H1 (cell line): ENCODE results near the gene ROR1. TPM values are rescaled to one million over a fixed set of nuclear protein-coding genes. Genes with fewer than 3 reads are reported as not detected.

ENCODE experiments used
- CTCF ChIA-PET: fragments of 300-600 bp; sonication (Branson Sonifier 250); formaldehyde crosslinking; loops from one replicate; lab custom pipeline; 2021; ENCODE audit not compliant: partially characterized antibody; lab: Charles Lee
- POLR2A ChIA-PET: fragments of 300-600 bp; sonication (Branson Sonifier 250); formaldehyde crosslinking; loops from one replicate; lab custom pipeline; 2021; ENCODE audit warnings: inconsistent platforms; ENCODE audit not compliant: partially characterized antibody; lab: Charles Lee
- DNase-seq, 2 experiments: peaks; one replicate each; pipeline versions ENCODE4 v3.0.0 to v3.0.0-alpha.2; 2010 to 2022; ENCODE audit warnings: low spot score in 2 of 2, low read depth in 1 of 2, mixed read lengths in 1 of 2
- FAIRE-seq: peaks from 2 replicates; lab custom pipeline; 2011; peaks lifted over from hg19 to GRCh38; lab: Jason Lieb, UNC
- H2AFZ ChIP-seq: 2 replicates; pipeline ENCODE4 v1.8.1; 2012; ENCODE audit warnings: low read length, inconsistent platforms
- H2AK5ac ChIP-seq: 2 replicates; pipeline ENCODE4 v1.6.1; 2013; ENCODE audit warnings: low read depth, low read length
- H2BK120ac ChIP-seq: replicated peaks from 2 replicates; pipeline ENCODE3; 2013; ENCODE audit warnings: low read depth, low read length, inconsistent platforms
- H2BK12ac ChIP-seq: 2 replicates; pipeline ENCODE4 v1.6.1; 2013; ENCODE audit warnings: low read depth, low read length
- H2BK15ac ChIP-seq: 2 replicates; pipeline ENCODE4 v1.6.1; 2013; ENCODE audit warnings: low read length
- H2BK20ac ChIP-seq: 2 replicates; pipeline ENCODE4 v1.6.1; 2013; ENCODE audit warnings: low read length
- H2BK5ac ChIP-seq: 2 replicates; pipeline ENCODE4 v1.6.1; 2013; ENCODE audit warnings: low read depth, low read length
- H3K14ac ChIP-seq: 2 replicates; pipeline ENCODE4 v1.6.1; 2013; ENCODE audit warnings: inconsistent platforms; ENCODE audit not compliant: insufficient read length
- H3K18ac ChIP-seq: 2 replicates; pipeline ENCODE4 v1.6.1; 2013; ENCODE audit warnings: low read length; ENCODE audit errors: extremely low read depth
- H3K23ac ChIP-seq: 2 replicates; pipeline ENCODE4 v1.6.1; 2013; ENCODE audit warnings: inconsistent platforms; ENCODE audit not compliant: insufficient read length
- H3K23me2 ChIP-seq: 2 replicates; pipeline ENCODE4 v1.6.1; 2013; ENCODE audit warnings: low read depth, low read length
- H3K27ac ChIP-seq: 2 replicates; pipeline ENCODE4 v1.6.1; 2011; ENCODE audit warnings: low read depth, low read length, inconsistent platforms
- H3K27me3 ChIP-seq, 4 experiments: replicated peaks in 1 of 4; 1 replicate in 1 of 4; 2 replicates in 3 of 4; pipeline versions ENCODE4 v1.6.1 to v1.8.1; 2011 to 2013; ENCODE audit warnings: low read length in 3 of 4, mild to moderate bottlenecking in 3 of 4, inconsistent platforms in 2 of 4, mixed read lengths in 2 of 4, moderate library complexity in 1 of 4; ENCODE audit not compliant: control insufficient read depth in 3 of 4, insufficient read depth in 3 of 4; ENCODE audit errors: extremely low read depth in 1 of 4
- H3K36me3 ChIP-seq, 4 experiments: 2 replicates each; pipeline versions ENCODE4 v1.6.1 to v1.8.1; 2011 to 2013; ENCODE audit warnings: mild to moderate bottlenecking in 4 of 4, low read length in 3 of 4, moderate library complexity in 2 of 4, control low read depth in 1 of 4, inconsistent platforms in 1 of 4; ENCODE audit not compliant: insufficient read depth in 4 of 4, control insufficient read depth in 2 of 4
- H3K4ac ChIP-seq: replicated peaks from 2 replicates; pipeline ENCODE3; 2013; ENCODE audit warnings: low read length, low read depth, mixed read lengths, inconsistent platforms; ENCODE audit not compliant: insufficient read length
- H3K4me1 ChIP-seq, 4 experiments: replicated peaks in 1 of 4; 1 replicate in 1 of 4; 2 replicates in 3 of 4; pipeline versions ENCODE4 v1.6.1 to v1.8.1; 2011 to 2013; ENCODE audit warnings: low read length in 3 of 4, inconsistent platforms in 2 of 4, mixed read lengths in 1 of 4; ENCODE audit not compliant: insufficient read depth in 4 of 4, control insufficient read depth in 3 of 4
- H3K4me2 ChIP-seq, 2 experiments: 2 replicates each; pipeline versions ENCODE4 v1.6.1 to v1.8.1; 2011 to 2013; ENCODE audit warnings: low read depth in 2 of 2, low read length in 2 of 2, control low read depth in 1 of 2, inconsistent platforms in 1 of 2, mild to moderate bottlenecking in 1 of 2; ENCODE audit not compliant: insufficient read depth in 1 of 2
- H3K4me3 ChIP-seq, 4 experiments: fragments of 200-600, 300-600 bp in 1 of 4; sonication (generic), shearing (Covaris generic), sonication (Bioruptor Twin) in 1 of 4; 2 replicates each; pipeline versions ENCODE4 v1.5.1 to v1.8.1; 2011 to 2016; ENCODE audit warnings: low read length in 4 of 4, low read depth in 3 of 4, control low read depth in 2 of 4, inconsistent platforms in 2 of 4, mild to moderate bottlenecking in 2 of 4, mixed read lengths in 1 of 4, moderate library complexity in 1 of 4; ENCODE audit not compliant: insufficient read depth in 2 of 4; ENCODE audit errors: extremely low read depth in 1 of 4
- H3K56ac ChIP-seq: replicated peaks from 2 replicates; pipeline ENCODE3; 2013; ENCODE audit warnings: low read depth, mild to moderate bottlenecking, mixed read lengths, low read length, inconsistent platforms; ENCODE audit not compliant: insufficient read length
- H3K79me1 ChIP-seq: 2 replicates; pipeline ENCODE4 v1.6.1; 2013; ENCODE audit warnings: low read depth, low read length, control low read depth
- H3K79me2 ChIP-seq, 2 experiments: 2 replicates each; pipeline versions ENCODE4 v1.6.1 to v1.8.1; 2012 to 2013; ENCODE audit warnings: low read length in 2 of 2, mild to moderate bottlenecking in 2 of 2, inconsistent platforms in 1 of 2; ENCODE audit not compliant: insufficient read depth in 2 of 2, control insufficient read depth in 1 of 2
- H3K9ac ChIP-seq, 4 experiments: replicated peaks in 1 of 4; 1 replicate in 1 of 4; 2 replicates in 3 of 4; pipeline versions ENCODE4 v1.6.1 to v1.8.1; 2011 to 2013; ENCODE audit warnings: low read depth in 3 of 4, low read length in 3 of 4, control low read depth in 2 of 4, mild to moderate bottlenecking in 2 of 4, moderate library complexity in 2 of 4, inconsistent platforms in 1 of 4; ENCODE audit errors: extremely low read depth in 1 of 4
- H3K9me3 ChIP-seq, 2 experiments: 2 replicates each; pipeline versions ENCODE4 v1.6.1 to v1.8.1; 2012 to 2013; ENCODE audit warnings: mild to moderate bottlenecking in 2 of 2, moderate library complexity in 2 of 2, control low read depth in 1 of 2, inconsistent platforms in 1 of 2, low read depth in 1 of 2, low read length in 1 of 2, mixed read lengths in 1 of 2; ENCODE audit not compliant: insufficient read depth in 2 of 2
- H4K20me1 ChIP-seq, 2 experiments: replicated peaks in 1 of 2; 2 replicates each; pipeline versions ENCODE3 to v1.8.1; 2011 to 2013; ENCODE audit warnings: inconsistent platforms in 2 of 2, low read length in 2 of 2, mild to moderate bottlenecking in 1 of 2; ENCODE audit not compliant: insufficient read depth in 2 of 2, control insufficient read depth in 1 of 2
- H4K5ac ChIP-seq: 2 replicates; pipeline ENCODE4 v1.6.1; 2013; ENCODE audit warnings: low read length, low read depth, mixed read lengths, inconsistent platforms; ENCODE audit not compliant: insufficient read length
- H4K8ac ChIP-seq: 2 replicates; pipeline ENCODE4 v1.8.0; 2013; ENCODE audit warnings: mild to moderate bottlenecking, moderate library complexity, low read length, inconsistent platforms; ENCODE audit not compliant: insufficient read depth; ENCODE audit errors: extremely low read depth
- H4K91ac ChIP-seq: replicated peaks from 2 replicates; pipeline ENCODE3; 2013; ENCODE audit warnings: low read length, mixed read lengths, inconsistent platforms; ENCODE audit not compliant: insufficient read length
- BCL11A ChIP-seq, 2 experiments: IDR thresholded peaks; one replicate each; pipeline ENCODE4 v1.6.1; 2011; ENCODE audit warnings: low read depth in 2 of 2, low read length in 2 of 2, mild to moderate bottlenecking in 2 of 2
- CBX5 ChIP-seq: fragments of 300-800, 300-1000 bp; sonication (generic); IDR thresholded peaks from 2 replicates; pipeline ENCODE4 v1.7.1; 2016; ENCODE audit warnings: antibody characterized with exemption, low read length, low read depth
- CBX8 ChIP-seq: fragments of 300-800, 300-1000 bp; sonication (generic); IDR thresholded peaks from 2 replicates; pipeline ENCODE4 v1.7.1; 2016; ENCODE audit warnings: low read depth, low read length, borderline replicate concordance
- CREB1 ChIP-seq: IDR thresholded peaks from 2 replicates; pipeline ENCODE4 v1.6.1; 2012; ENCODE audit warnings: inconsistent platforms
- EP300 ChIP-seq, 2 experiments: IDR thresholded peaks; 1 replicate in 1 of 2; 2 replicates in 1 of 2; pipeline ENCODE4 v1.6.1; 2011 to 2012; ENCODE audit warnings: low read depth in 2 of 2, low read length in 2 of 2, mild to moderate bottlenecking in 2 of 2, borderline replicate concordance in 1 of 2, inconsistent platforms in 1 of 2, moderate library complexity in 1 of 2
- EZH2 ChIP-seq: fragments of 200-600 bp; sonication (generic); IDR thresholded peaks from 2 replicates; pipeline ENCODE4 v1.7.1; 2012; ENCODE audit warnings: low read depth, mild to moderate bottlenecking, moderate library complexity, low read length, inconsistent platforms; ENCODE audit not compliant: severe bottlenecking
- HDAC2 ChIP-seq, 2 experiments: fragments of 300-600 bp in 1 of 2; sonication (generic) in 1 of 2; IDR thresholded peaks; 2 replicates each; pipeline ENCODE4 v1.6.1; 2011 to 2012; ENCODE audit warnings: low read depth in 2 of 2, low read length in 2 of 2, mild to moderate bottlenecking in 2 of 2, moderate library complexity in 2 of 2, borderline replicate concordance in 1 of 2, inconsistent platforms in 1 of 2
- POLR2A ChIP-seq, 2 experiments: IDR thresholded peaks; 1 replicate in 1 of 2; 2 replicates in 1 of 2; pipeline ENCODE4 v1.6.1; 2011; ENCODE audit warnings: low read depth in 2 of 2, low read length in 2 of 2, mild to moderate bottlenecking in 2 of 2; ENCODE audit errors: control extremely low read depth in 1 of 2
- POU5F1 ChIP-seq: IDR thresholded peaks from 2 replicates; pipeline ENCODE4 v1.6.1; 2011; ENCODE audit warnings: low read depth, mild to moderate bottlenecking, low read length, moderate library complexity
- TAF1 ChIP-seq: IDR thresholded peaks from 2 replicates; pipeline ENCODE4 v1.6.1; 2011; ENCODE audit warnings: mild to moderate bottlenecking, low read depth, low read length
- TCF12 ChIP-seq: IDR thresholded peaks from 2 replicates; pipeline ENCODE4 v1.6.1; 2011; ENCODE audit warnings: low read depth, mild to moderate bottlenecking, low read length
- YY1 ChIP-seq: IDR thresholded peaks from 2 replicates; pipeline ENCODE4 v1.6.1; 2011; ENCODE audit warnings: low read depth, mild to moderate bottlenecking, low read length
- ZNF274 ChIP-seq: IDR thresholded peaks from 2 replicates; pipeline ENCODE4 v1.7.0; 2012; ENCODE audit warnings: low read length, borderline replicate concordance; ENCODE audit errors: extremely low read depth
- WGBS, 2 experiments: shearing (Covaris generic) in 1 of 2; methylation state at CpG; one replicate each; pipeline versions ENCODE4 v1.1.6 to v1.1.7; 2013 to 2015; ENCODE audit warnings: low lambda C conversion rate in 2 of 2, mixed read lengths in 2 of 2, inconsistent platforms in 1 of 2, low coverage in 1 of 2, missing lambda C conversion rate in 1 of 2; ENCODE audit not compliant: insufficient replicate concordance in 2 of 2, insufficient coverage in 1 of 2, insufficient read length in 1 of 2; ENCODE audit errors: extremely low coverage in 1 of 2, missing lambda C conversion rate in 1 of 2; 5-methylcytosine and 5-hydroxymethylcytosine counted together
- polyA plus RNA-seq, 7 experiments: library from polyadenylated mRNA; depleted of rRNA in 3 of 7; stranded (reverse) in 5 of 7; unstranded in 2 of 7; fragments of >200 nt in 5 of 7; fragments of 200-250 nt in 2 of 7; gene quantifications; 1 replicate in 5 of 7; 2 replicates in 1 of 7; 4 replicates in 1 of 7; pipeline versions ENCODE4 v1.2.1 to v1.2.3, GENCODE V29; 2011 to 2013; ENCODE audit warnings: missing spikeins in 2 of 7, mixed read lengths in 2 of 7
- total RNA-seq: library from RNA; stranded (reverse); fragmentation: NEBNext Ultra II Directional; extraction: Animal tissue kit (Norgen Biotek cat#: 25700); gene quantifications from 2 replicates; pipeline ENCODE4 v1.2.1, GENCODE V29; 2021

The ROR1 gene
- total and polyA plus RNA-seq, 2 of the 8 experiments (the other 6 are each of a cell fraction or from before 2014, with no cell fraction given), result 33.6 to 73.6 TPM

GRCh38 chr1:64062941-64063581, 289.2 kb downstream of the ROR1 start:
- no peaks in the 10 kb centered on the region for H3K23me2 ChIP-seq
- H4K5ac ChIP-seq, result no peak overlapping the region
- H3K4me3 ChIP-seq, result no peak overlapping the region
- H3K56ac ChIP-seq, result no peak overlapping the region
- peaks cover 3 to 12% of the 10 kb centered on the region in 2 experiments; a peak in 3 of 4 replicates for H3K79me2 ChIP-seq
- H3K79me1 ChIP-seq, result peaks cover 3% of the 10 kb centered on the region; the same call in 1 of the 2 replicates
- WGBS, 2 experiments, result 98% methylated on average over 2 of the region's 2 CpGs; no CpG with 5 or more reads in 1 of the 2 experiments
- H3K18ac ChIP-seq, result no peak overlapping the region
- H2AFZ ChIP-seq, result no peak overlapping the region
- H2BK12ac ChIP-seq, result no peak overlapping the region
- ChIA-PET CTCF (interaction anchor here (1.4 kb wide), 1 partner anchor 371 kb away, joined by 3 read pairs; no protein-coding TSS in a partner anchor), POLR2A (no interaction called here)
- TF ChIP-seq TAF1 (no peak), YY1 (no peak), POU5F1 (no peak), POLR2A (IDR thresholded peaks at IDR 0.05; ENCODE audit: control extremely low read depth in 1 of 2, low read depth in 2 of 2, low read length in 2 of 2) (no peak), CBX5 (no peak), EZH2 (no peak), CBX8 (no peak), ZNF274 (no peak), EP300 (IDR thresholded peaks at IDR 0.05; ENCODE audit: borderline replicate concordance in 1 of 2, low read depth in 2 of 2, low read length in 2 of 2) (no peak), BCL11A (IDR thresholded peaks at IDR 0.05; ENCODE audit: low read depth in 2 of 2, low read length in 2 of 2) (no peak), HDAC2 (IDR thresholded peaks at IDR 0.05; ENCODE audit: borderline replicate concordance in 1 of 2, low read depth in 2 of 2, low read length in 2 of 2) (no peak), TCF12 (no peak), CREB1 (no peak)
- DNase-seq (no peak), FAIRE-seq (peak; percentile 28)
- no peak overlapping the region for H2BK120ac ChIP-seq
- no peaks in the 10 kb centered on the region for H3K9me3 ChIP-seq
- H2AK5ac ChIP-seq, result no peak overlapping the region
- peaks cover 0 to 3% (median 1%) of the 10 kb centered on the region in 4 experiments; a peak in 3 of 7 replicates for H3K4me1 ChIP-seq
- peaks cover 0 to 3% (median 0%) of the 10 kb centered on the region in 4 experiments; a peak in 3 of 7 replicates for H3K27me3 ChIP-seq
- no peaks in the 10 kb centered on the region; a peak in 2 of 8 replicates for H3K36me3 ChIP-seq
- no peak overlapping the region for H3K4ac ChIP-seq
- H4K91ac ChIP-seq, result no peak overlapping the region
- H2BK15ac ChIP-seq, result no peak overlapping the region
- H4K20me1 ChIP-seq, result peaks cover 13 to 31% of the 10 kb centered on the region in 2 experiments
- no peak overlapping the region for H4K8ac ChIP-seq
- H3K14ac ChIP-seq, result no peak overlapping the region
- no peak overlapping the region for H3K4me2 ChIP-seq
- no peak overlapping the region for H2BK5ac ChIP-seq
- no peak overlapping the region for H3K27ac ChIP-seq
- H2BK20ac ChIP-seq, result no peak overlapping the region
- no peak overlapping the region for H3K9ac ChIP-seq
- no peak overlapping the region for H3K23ac ChIP-seq
